Omental fat pad (tissue), 4 donors: Measurements from ENCODE around the gene NOS2. TPM values are rescaled to one million over a fixed set of nuclear protein-coding genes. Genes with fewer than 3 reads are reported as not detected.
"Not testable (repeated sequence)": the region's sequence is repeated elsewhere in the genome, so short reads cannot be mapped to it uniquely, and the experiment has no call there.

Experiments used
- ATAC-seq: fragments of 150-250 bp; one replicate; pipeline ENCODE4 v1.9.1; 2016; ENCODE audit warnings: mild to moderate bottlenecking, moderate library complexity; ENCODE audit not compliant: low FRiP score
- DNase-seq: peaks from one replicate; pipeline ENCODE4 v3.0.0-alpha.2; 2019; ENCODE audit warnings: low spot score
- total RNA-seq, 4 donors: library from RNA; depleted of rRNA; stranded (reverse); fragments of >200 nt; gene quantifications; one replicate each; pipeline ENCODE4 v1.1.0, GENCODE V29; 2016
- TF ChIP-seq, protein P1 (sequence below), 3 donors: fragments of 450-650 bp; IDR thresholded peaks; one replicate each; pipeline ENCODE4 v1.5.1; 2016 to 2017; ENCODE audit warnings: antibody characterized with exemption in 3 of 3, mild to moderate bottlenecking in 3 of 3, moderate library complexity in 2 of 3

Gene NOS2
- total RNA-seq = under 1 TPM in 2 of 4 donors, not detected in 2; 0.12 to 0.19 TPM

DNA sequence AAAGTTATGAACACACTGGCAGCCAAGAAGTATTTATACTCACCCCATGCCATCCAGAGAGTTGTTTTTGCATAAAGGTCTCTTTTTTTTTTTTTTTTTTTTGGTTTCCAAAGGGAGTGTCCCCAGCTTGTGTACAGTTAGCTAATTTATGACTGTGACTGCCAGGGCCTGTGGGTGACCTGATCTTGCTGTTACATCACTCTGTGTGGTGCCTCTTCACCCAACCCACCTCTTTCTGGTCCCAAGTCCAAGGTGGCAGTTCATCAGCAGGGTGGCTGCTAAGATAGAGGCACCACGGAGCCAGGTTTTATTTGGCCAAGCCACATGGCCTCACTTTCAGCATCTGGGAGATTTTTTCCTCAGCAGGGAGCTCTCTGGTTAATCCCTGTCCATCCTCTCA is at the start of gene NOS2:
TSS of gene NOS2 (minus strand) at position 8 of the 400 bp plus-strand sequence. CDS start 1,720 bp downstream, outside the sequence.
- DNase-seq = no peak
- no peak for ATAC-seq
- TF ChIP-seq, protein P1, sequence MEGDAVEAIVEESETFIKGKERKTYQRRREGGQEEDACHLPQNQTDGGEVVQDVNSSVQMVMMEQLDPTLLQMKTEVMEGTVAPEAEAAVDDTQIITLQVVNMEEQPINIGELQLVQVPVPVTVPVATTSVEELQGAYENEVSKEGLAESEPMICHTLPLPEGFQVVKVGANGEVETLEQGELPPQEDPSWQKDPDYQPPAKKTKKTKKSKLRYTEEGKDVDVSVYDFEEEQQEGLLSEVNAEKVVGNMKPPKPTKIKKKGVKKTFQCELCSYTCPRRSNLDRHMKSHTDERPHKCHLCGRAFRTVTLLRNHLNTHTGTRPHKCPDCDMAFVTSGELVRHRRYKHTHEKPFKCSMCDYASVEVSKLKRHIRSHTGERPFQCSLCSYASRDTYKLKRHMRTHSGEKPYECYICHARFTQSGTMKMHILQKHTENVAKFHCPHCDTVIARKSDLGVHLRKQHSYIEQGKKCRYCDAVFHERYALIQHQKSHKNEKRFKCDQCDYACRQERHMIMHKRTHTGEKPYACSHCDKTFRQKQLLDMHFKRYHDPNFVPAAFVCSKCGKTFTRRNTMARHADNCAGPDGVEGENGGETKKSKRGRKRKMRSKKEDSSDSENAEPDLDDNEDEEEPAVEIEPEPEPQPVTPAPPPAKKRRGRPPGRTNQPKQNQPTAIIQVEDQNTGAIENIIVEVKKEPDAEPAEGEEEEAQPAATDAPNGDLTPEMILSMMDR (IDR thresholded peaks at IDR 0.05) = no peak

GRCh38 chr17:27849474-27850185 is 49.3 kb upstream of the NOS2 start:
- TF ChIP-seq, protein P1 (IDR thresholded peaks at IDR 0.05) = no peak
- no peak for ATAC-seq
- no peak for DNase-seq

DNA sequence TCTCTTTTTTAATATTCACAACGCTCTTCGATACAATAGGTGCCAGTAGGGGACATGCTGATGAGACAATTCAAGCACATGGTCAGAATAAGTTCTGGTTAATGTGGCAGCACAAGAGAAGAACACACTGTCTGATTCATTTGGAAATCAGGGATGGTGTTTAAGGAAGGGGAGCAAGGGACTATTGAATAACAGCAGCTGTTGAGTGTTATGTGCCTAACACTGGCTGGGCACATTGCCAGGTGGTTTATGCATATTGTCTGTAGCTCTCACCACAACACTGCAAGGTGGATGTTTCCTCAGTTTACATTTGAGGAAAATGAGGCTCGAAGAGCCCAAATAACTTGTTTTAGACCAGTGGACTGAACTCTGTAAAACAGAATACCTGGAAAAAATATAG is 48.6 kb upstream of the NOS2 start:
- TF ChIP-seq, protein P1 (IDR thresholded peaks at IDR 0.05) = no peak
- DNase-seq (no peak), ATAC-seq (no peak)

DNA sequence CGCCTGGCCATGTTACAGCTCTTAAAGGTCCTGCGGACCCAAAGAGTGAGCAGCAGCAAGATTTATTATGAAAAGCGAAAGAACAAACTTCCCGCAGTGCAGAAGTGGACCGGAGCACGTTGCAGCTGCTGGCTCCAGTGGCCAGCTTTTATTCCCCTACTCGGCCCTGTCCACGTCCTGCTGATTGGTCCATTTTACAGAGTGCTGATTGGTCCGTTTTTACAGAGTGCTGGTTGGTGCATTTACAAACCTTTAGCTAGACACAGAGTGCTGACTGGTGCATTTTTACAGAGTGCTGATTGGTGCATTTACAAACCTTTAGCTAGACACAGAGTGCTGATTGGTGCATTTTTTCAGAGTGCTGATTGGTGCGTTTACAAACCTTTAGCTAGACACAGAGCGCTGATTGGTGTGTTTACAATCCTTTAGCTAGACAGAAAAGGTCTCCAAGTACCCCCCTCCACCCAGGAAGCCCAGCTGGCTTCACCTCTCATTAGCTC is 46.5 kb upstream of the NOS2 start:
- not testable (repeated sequence) for ATAC-seq, DNase-seq

- TF ChIP-seq, protein P1 (IDR thresholded peaks at IDR 0.05) = no peak
- DNase-seq = no peak
- no peak for ATAC-seq
Measured at GRCh38 chr17:27846042-27846655, 45.8 kb upstream of the NOS2 start.

DNA sequence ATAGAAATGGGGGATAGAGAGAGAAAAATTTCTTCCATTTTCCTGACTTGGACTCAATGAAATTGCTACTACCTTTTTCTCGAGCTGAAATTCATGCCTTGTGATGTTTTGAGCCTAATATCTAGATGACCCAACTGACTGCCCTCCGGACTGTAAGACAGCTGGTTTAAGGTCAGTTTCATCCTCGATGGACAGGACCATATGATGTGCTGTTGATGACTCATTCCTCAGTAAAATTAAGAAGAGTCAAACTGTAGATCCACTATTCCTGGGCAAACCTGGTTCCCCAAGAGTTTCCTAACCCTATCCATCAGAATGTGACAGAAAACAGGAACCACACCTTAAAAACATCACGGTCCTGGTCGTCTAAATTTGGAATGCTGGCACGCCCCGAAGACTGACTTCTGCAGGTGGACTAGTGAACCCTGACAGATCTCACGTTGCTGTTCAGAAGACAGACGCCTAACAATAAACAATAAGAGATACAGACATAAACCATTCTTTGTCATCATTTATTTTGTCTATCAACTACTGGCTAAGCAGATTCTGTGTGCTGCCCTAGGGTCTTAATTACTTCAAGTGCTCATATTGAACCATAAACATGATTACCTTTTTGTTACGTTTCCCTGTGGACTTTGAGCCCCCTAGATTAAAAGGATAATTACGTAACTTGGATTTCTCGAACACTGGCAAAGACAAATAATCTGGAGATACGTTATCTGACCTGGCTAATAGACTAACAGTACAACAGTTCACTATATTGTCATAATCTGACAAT is 45.1 kb upstream of the NOS2 start:
- TF ChIP-seq, protein P1 (IDR thresholded peaks at IDR 0.05) = no peak
- DNase-seq (no peak), ATAC-seq (no peak)

DNA sequence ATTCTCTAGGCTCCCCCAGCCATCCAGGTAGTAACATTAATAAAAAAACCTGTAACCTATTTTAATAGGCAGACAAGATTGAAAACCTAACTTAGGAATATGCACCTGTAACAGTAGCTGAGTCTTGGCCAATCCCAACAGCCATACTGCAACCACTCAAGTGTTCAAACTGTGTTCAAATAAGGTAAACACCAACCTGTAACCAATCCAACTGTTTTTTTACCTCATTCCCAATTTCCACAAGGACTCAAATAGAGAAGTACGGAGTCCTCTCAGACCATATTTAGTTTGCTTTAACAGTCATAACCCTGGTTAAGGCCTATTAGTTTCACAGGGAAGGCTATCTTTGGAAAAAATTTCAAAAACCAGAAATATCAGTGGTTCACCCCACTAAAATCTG is 40.4 kb upstream of the NOS2 start:
- no peak for ATAC-seq
- DNase-seq = no peak
- TF ChIP-seq, protein P1 (IDR thresholded peaks at IDR 0.05) = no peak

DNA sequence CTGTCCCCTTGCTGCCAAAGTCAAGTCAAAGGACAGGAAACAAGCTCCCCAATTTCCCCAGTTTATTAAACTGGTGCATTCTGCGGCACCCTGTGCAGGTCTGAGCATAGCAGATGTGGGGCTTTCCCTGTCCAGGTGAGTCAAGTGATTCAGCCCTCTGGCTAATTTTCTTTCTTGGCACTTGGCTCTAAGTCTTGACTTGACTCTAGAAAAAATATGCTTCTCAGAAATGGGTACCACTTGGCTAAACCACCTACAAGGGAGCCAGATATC is 40.0 kb upstream of the NOS2 start:
- not testable (repeated sequence) for ATAC-seq, DNase-seq

- not testable (repeated sequence) for DNase-seq
Measured at GRCh38 chr17:27839571-27840405, 39.5 kb upstream of the NOS2 start.

GRCh38 chr17:27838607-27839006 is 38.3 kb upstream of the NOS2 start:
- not testable (repeated sequence) for DNase-seq, ATAC-seq

More at GRCh38 chr17:27839571-27840405, 39.5 kb upstream of the NOS2 start:
- ATAC-seq = not testable (repeated sequence)
